Transverse colon (tissue), 4 donors: ENCODE results near the gene CLEC2A. TPM values are rescaled to one million over a fixed set of nuclear protein-coding genes. Genes with fewer than 3 reads are reported as not detected.

Experiments
- DNase-seq: peaks from one replicate; pipeline ENCODE4 v3.0.0-alpha.2; 2019
- H3K27ac ChIP-seq, 4 donors: fragments of 200-600 bp; sonication (generic); 2 replicates each; pipeline ENCODE4 v1.5.1; 2016 to 2018; ENCODE audit warnings: inconsistent platforms in 4 of 4
- H3K27me3 ChIP-seq: fragments of 200-600 bp; sonication (generic); 2 replicates; pipeline ENCODE4 v1.5.1; 2017; ENCODE audit warnings: inconsistent platforms
- H3K36me3 ChIP-seq, 4 donors: fragments of 200-600 bp; sonication (generic); 2 replicates each; pipeline ENCODE4 v1.5.1; 2017 to 2019; ENCODE audit warnings: inconsistent platforms in 4 of 4
- H3K4me1 ChIP-seq, 4 donors: fragments of 200-600 bp; sonication (generic); 2 replicates each; pipeline ENCODE4 v1.5.1; 2017 to 2020; ENCODE audit warnings: inconsistent platforms in 4 of 4
- H3K4me3 ChIP-seq, 4 donors: fragments of 200-600 bp; sonication (generic); 1 replicate in 1 of 4; 2 replicates in 3 of 4; pipeline versions ENCODE4 v1.5.1 to v1.6.1; 2017 to 2019; ENCODE audit warnings: inconsistent platforms in 4 of 4
- H3K9me3 ChIP-seq, 2 donors: fragments of 200-600 bp; sonication (generic); 2 replicates each; pipeline ENCODE4 v1.5.1; 2017 to 2019; ENCODE audit warnings: inconsistent platforms in 2 of 2
- CTCF ChIP-seq, 5 experiments: fragments of 200-600 bp in 3 of 5; fragments of 450-650 bp in 2 of 5; sonication (generic) in 3 of 5; IDR thresholded peaks; 1 replicate in 2 of 5; 2 replicates in 3 of 5; pipeline ENCODE4 v1.5.1; 2016 to 2017; ENCODE audit warnings: antibody characterized with exemption in 5 of 5, inconsistent platforms in 3 of 5, mild to moderate bottlenecking in 2 of 5, moderate library complexity in 1 of 5
- EP300 ChIP-seq: sonication (generic); formaldehyde crosslinking; IDR thresholded peaks from one replicate; pipeline ENCODE4 v1.6.1; 2017; ENCODE audit warnings: antibody characterized with exemption, low read depth
- POLR2A ChIP-seq: fragments of 450-650 bp; IDR thresholded peaks from one replicate; pipeline ENCODE4 v1.6.1; 2016; ENCODE audit warnings: antibody characterized with exemption, mild to moderate bottlenecking, moderate library complexity
- POLR2AphosphoS5 ChIP-seq, 3 donors: sonication (generic); formaldehyde crosslinking; IDR thresholded peaks; one replicate each; pipeline ENCODE4 v1.6.1; 2016; ENCODE audit warnings: antibody characterized with exemption in 3 of 3
- WGBS, 2 donors: methylation state at CpG; one replicate each; pipeline ENCODE4 v1.1.5; 2018; ENCODE audit warnings: low coverage in 1 of 2; 5-methylcytosine and 5-hydroxymethylcytosine counted together
- in situ Hi-C, 4 donors: fragments of 200-750 bp; cut with MboI; loops; one replicate each; pipeline versions ENCODE4 v1.15.0 to v1.15.1; 2017; ENCODE audit warnings: low sequenced_read_pairs in 3 of 4, low pct_ligation_motif_present in 1 of 4, low pct_unique_long_range_greater_than_20kb in 1 of 4
- intact Hi-C: fragments of 100-400 bp; cut with DNase I; formaldehyde crosslinking; loops from one replicate; pipeline ENCODE4 v1.15.1; 2023; ENCODE audit warnings: low total_unique reads
- total RNA-seq, 4 donors: library from RNA; depleted of rRNA; stranded (reverse); fragments of >200 nt; gene quantifications; one replicate each; pipeline ENCODE4 v1.1.0, GENCODE V29; 2016

CLEC2A gene
- total RNA-seq, 4 donors from 2014 or later, result not detected

GRCh38 chr12:9911708-9912107, 20.5 kb downstream of the CLEC2A start:
- DNase-seq, result no peak
- TF ChIP-seq EP300, result no peak
- no peak for TF ChIP-seq POLR2A
- no peak for TF ChIP-seq POLR2AphosphoS5 (IDR thresholded peaks at IDR 0.05)
- TF ChIP-seq CTCF (IDR thresholded peaks at IDR 0.05), result no peak
- no peaks in the 10 kb centered on the region for H3K36me3 ChIP-seq
- in situ Hi-C loops (no loop called here), intact Hi-C loops (no loop called here)
- H3K9me3 ChIP-seq, result peaks cover 13 to 19% of the 10 kb centered on the region in 2 donors
- H3K27me3 ChIP-seq, result no peaks in the 10 kb centered on the region
- no peaks in the 10 kb centered on the region for H3K4me1 ChIP-seq
- no peak overlapping the region for H3K27ac ChIP-seq
- H3K4me3 ChIP-seq, result no peak overlapping the region

- in situ Hi-C loops (no loop called here), intact Hi-C loops (no loop called here)
- Histone ChIP-seq H3K4me1 (no peaks in the 10 kb centered on the region), H3K4me3 (no peak overlapping the region), H3K27ac (no peak overlapping the region), H3K9me3 (peaks cover 13 to 19% of the 10 kb centered on the region in 2 donors), H3K36me3 (no peaks in the 10 kb centered on the region), H3K27me3 (no peaks in the 10 kb centered on the region)
- 69 to 87% methylated on average over 7 of the region's 7 CpGs for whole genome bisulfite sequencing, 2 donors
- no peak for DNase-seq
- TF ChIP-seq EP300 (no peak), POLR2AphosphoS5 (IDR thresholded peaks at IDR 0.05) (no peak), POLR2A (no peak), CTCF (IDR thresholded peaks at IDR 0.05) (no peak)
These were observed 21.3 kb downstream of the CLEC2A start for GRCh38 chr12:9910716-9911421.

- in situ Hi-C loops, result no loop called here
- peaks cover 13 to 19% of the 10 kb centered on the region in 2 donors for H3K9me3 ChIP-seq
- TF ChIP-seq POLR2A, result no peak
- no peak for TF ChIP-seq EP300
- TF ChIP-seq POLR2AphosphoS5 (IDR thresholded peaks at IDR 0.05), result no peak
- no peak for TF ChIP-seq CTCF (IDR thresholded peaks at IDR 0.05)
- no peak overlapping the region for H3K27ac ChIP-seq
- H3K27me3 ChIP-seq, result no peaks in the 10 kb centered on the region
- no peak for DNase-seq
- H3K36me3 ChIP-seq, result no peaks in the 10 kb centered on the region
- H3K4me1 ChIP-seq, result no peaks in the 10 kb centered on the region
- no peak overlapping the region for H3K4me3 ChIP-seq
- intact Hi-C loops, result no loop called here
These were observed 22.4 kb downstream of the CLEC2A start for GRCh38 chr12:9909724-9910123.

- in situ Hi-C loops, result no loop called here
- intact Hi-C loops, result no loop called here
- TF ChIP-seq POLR2A (no peak), EP300 (no peak), CTCF (IDR thresholded peaks at IDR 0.05) (no peak), POLR2AphosphoS5 (IDR thresholded peaks at IDR 0.05) (no peak)
These were observed 23.8 kb downstream of the CLEC2A start for GRCh38 chr12:9908350-9908749.

More at GRCh38 chr12:9908350-9908749, 23.8 kb downstream of the CLEC2A start:
- no peak for DNase-seq
- 76 to 92% methylated on average over 4 of the region's 4 CpGs for WGBS, 2 donors
- Histone ChIP-seq H3K4me1 (no peaks in the 10 kb centered on the region), H3K27ac (no peak overlapping the region), H3K27me3 (no peaks in the 10 kb centered on the region), H3K4me3 (no peak overlapping the region), H3K36me3 (no peaks in the 10 kb centered on the region), H3K9me3 (peaks cover 13 to 19% of the 10 kb centered on the region in 2 donors)
